ENCODE data around the gene RSF1. TPM values are rescaled to one million over a fixed set of nuclear protein-coding genes. Genes with fewer than 3 reads are reported as not detected.

The RSF1 gene
- total RNA-seq, 2 donors from 2014 or later = 25.5 to 46.2 TPM

DNA sequence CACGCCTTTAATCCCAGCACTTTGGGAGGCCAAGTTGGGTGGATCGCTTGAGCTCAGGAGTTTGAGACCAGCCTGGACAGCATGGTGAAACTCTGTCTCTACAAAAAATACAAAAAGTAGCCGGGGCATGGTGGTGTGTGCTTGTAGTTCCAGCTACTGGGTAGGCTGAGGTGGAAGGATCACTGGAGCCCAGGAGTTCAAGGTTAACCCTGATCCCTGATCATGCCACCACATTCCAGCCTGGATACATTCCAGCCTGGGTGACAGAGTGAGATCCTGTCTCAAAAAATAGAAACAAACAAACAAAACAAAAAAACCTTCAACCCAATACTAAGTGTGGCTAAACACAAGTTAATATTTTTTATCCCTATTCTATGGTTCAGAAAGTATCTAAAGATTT is 116.5 kb downstream of the RSF1 start:
- no peaks in the 10 kb centered on the region for H3K4me1 ChIP-seq (replicated peaks)

DNA sequence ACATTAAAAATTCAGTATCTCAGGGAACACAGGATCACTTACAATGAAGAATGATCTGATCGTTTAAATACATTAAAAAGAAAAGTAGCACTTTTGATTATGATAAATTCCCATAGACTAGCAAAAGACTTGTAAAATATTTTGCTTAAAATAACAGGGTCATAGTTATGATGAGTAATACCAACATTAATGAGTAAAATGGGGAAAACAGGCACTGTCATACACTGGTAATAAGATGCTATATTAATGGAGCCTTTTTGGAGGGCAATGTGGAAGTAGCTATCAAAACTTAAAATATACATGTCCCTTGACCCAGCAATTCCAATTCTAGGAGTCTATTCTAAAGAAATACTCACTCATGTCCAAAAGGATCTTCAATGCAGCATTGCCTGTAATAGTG is 121.1 kb downstream of the RSF1 start:
- H3K27ac ChIP-seq = no peak overlapping the region
- no peak for DNase-seq (ENCODE audit: low spot score)
- no peaks in the 10 kb centered on the region for H3K36me3 ChIP-seq
- no peaks in the 10 kb centered on the region for H3K4me1 ChIP-seq (replicated peaks)
- 89% methylated on average over 1 of the region's 1 CpG for WGBS
- intact Hi-C loops (cut with DNase I) = no loop called here
- H3K27me3 ChIP-seq (replicated peaks; ENCODE audit: insufficient read depth) = no peaks in the 10 kb centered on the region
- H3K4me3 ChIP-seq = no peak overlapping the region
- H3K9me3 ChIP-seq = no peaks in the 10 kb centered on the region
- TF ChIP-seq POLR2AphosphoS5 (IDR thresholded peaks at IDR 0.05) (no peak), POLR2A (IDR thresholded peaks at IDR 0.05) (no peak)
- TF ChIP-seq, protein P1, sequence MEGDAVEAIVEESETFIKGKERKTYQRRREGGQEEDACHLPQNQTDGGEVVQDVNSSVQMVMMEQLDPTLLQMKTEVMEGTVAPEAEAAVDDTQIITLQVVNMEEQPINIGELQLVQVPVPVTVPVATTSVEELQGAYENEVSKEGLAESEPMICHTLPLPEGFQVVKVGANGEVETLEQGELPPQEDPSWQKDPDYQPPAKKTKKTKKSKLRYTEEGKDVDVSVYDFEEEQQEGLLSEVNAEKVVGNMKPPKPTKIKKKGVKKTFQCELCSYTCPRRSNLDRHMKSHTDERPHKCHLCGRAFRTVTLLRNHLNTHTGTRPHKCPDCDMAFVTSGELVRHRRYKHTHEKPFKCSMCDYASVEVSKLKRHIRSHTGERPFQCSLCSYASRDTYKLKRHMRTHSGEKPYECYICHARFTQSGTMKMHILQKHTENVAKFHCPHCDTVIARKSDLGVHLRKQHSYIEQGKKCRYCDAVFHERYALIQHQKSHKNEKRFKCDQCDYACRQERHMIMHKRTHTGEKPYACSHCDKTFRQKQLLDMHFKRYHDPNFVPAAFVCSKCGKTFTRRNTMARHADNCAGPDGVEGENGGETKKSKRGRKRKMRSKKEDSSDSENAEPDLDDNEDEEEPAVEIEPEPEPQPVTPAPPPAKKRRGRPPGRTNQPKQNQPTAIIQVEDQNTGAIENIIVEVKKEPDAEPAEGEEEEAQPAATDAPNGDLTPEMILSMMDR (IDR thresholded peaks at IDR 0.05) = no peak

More for the DNA sequence above, 116.5 kb downstream of the RSF1 start:
- WGBS = 94% methylated on average over 3 of the region's 3 CpGs
- no peaks in the 10 kb centered on the region for H3K36me3 ChIP-seq
- TF ChIP-seq POLR2A (IDR thresholded peaks at IDR 0.05) = no peak
- no peak overlapping the region for H3K27ac ChIP-seq
- no peaks in the 10 kb centered on the region for H3K9me3 ChIP-seq
- intact Hi-C loops (cut with DNase I) = no loop called here
- H3K27me3 ChIP-seq (replicated peaks; ENCODE audit: insufficient read depth) = no peaks in the 10 kb centered on the region
- H3K4me3 ChIP-seq = no peak overlapping the region
- DNase-seq (ENCODE audit: low spot score) = no peak

DNA sequence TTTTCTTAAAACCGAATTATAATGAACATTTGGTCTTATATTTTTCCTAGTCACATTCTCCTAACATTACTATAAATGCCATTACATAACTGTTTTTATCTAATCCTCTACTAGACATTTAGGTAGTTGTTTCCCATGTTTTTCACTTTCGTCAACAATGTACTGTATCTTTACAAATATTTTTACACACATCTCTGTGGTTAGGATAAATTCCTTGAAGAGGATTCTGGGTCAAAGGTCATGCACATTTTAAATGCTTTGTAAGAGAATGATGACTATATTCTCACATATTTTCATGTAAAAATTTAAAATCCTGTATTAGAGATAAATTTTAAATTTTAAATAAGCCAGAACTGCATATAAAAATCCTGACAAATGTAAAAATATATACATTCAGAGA is 121.6 kb downstream of the RSF1 start:
- no peaks in the 10 kb centered on the region for H3K27me3 ChIP-seq (replicated peaks; ENCODE audit: insufficient read depth)
- TF ChIP-seq POLR2A (IDR thresholded peaks at IDR 0.05) (no peak), POLR2AphosphoS5 (IDR thresholded peaks at IDR 0.05) (no peak)
- no peak overlapping the region for H3K4me3 ChIP-seq
- no peaks in the 10 kb centered on the region for H3K36me3 ChIP-seq
- no peaks in the 10 kb centered on the region for H3K4me1 ChIP-seq (replicated peaks)
- H3K9me3 ChIP-seq = no peaks in the 10 kb centered on the region
- 90% methylated on average over 2 of the region's 2 CpGs for WGBS
- no peak for DNase-seq (ENCODE audit: low spot score)
- intact Hi-C loops (cut with DNase I) = no loop called here
- no peak overlapping the region for H3K27ac ChIP-seq

DNA sequence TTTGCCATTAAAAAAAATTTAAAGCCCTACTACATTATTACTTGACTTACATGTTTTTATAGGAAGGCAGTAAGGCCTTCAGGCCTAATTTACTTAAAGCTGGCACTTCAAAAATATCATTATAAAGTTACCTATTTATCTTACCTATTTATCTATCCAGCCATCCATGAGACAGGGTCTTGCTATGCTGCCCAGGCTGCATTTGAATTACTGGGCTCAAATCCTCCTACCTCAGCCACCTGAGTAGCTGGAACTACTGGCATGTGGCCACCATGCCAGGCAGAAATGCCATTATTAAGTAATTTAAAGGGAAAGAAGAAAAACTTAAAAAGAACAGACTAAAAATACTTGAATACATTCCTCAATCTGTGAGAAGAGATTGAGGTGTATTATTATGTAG is 122.7 kb downstream of the RSF1 start:
- DNase-seq (ENCODE audit: low spot score) = no peak
- Histone ChIP-seq H3K4me1 (replicated peaks) (no peaks in the 10 kb centered on the region), H3K36me3 (no peaks in the 10 kb centered on the region), H3K27me3 (replicated peaks; ENCODE audit: insufficient read depth) (no peaks in the 10 kb centered on the region), H3K9me3 (no peaks in the 10 kb centered on the region), H3K4me3 (no peak overlapping the region), H3K27ac (no peak overlapping the region)
- intact Hi-C loops (cut with DNase I) = no loop called here
- TF ChIP-seq POLR2AphosphoS5 (IDR thresholded peaks at IDR 0.05) (no peak), POLR2A (IDR thresholded peaks at IDR 0.05) (no peak)
- TF ChIP-seq, protein P1 (IDR thresholded peaks at IDR 0.05) = no peak

DNA sequence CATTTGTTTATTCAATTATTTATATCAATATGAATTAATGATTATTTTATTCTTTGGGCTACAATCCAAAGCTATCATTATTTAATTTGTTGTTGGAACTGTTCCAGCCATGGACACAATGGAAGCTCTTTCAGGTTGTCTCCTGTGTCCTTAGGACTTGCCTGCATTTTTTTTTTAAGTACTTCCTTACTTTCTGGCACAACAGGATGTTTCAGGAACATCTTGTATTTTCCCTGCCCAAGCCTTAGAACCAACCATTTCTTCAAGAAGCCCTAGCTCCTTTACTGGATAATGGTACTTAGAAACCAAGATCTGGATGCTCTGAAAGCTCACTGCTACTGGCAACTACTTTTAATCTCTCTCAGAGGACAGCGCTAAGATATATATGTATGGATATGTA is 125.1 kb downstream of the RSF1 start:
- TF ChIP-seq POLR2AphosphoS5 (IDR thresholded peaks at IDR 0.05) = no peak
- TF ChIP-seq, protein P1 (IDR thresholded peaks at IDR 0.05) = no peak
- TF ChIP-seq POLR2A (IDR thresholded peaks at IDR 0.05) = no peak
- intact Hi-C loops (cut with DNase I) = no loop called here
- Histone ChIP-seq H3K36me3 (no peaks in the 10 kb centered on the region), H3K9me3 (no peaks in the 10 kb centered on the region), H3K27ac (no peak overlapping the region), H3K4me1 (replicated peaks) (no peaks in the 10 kb centered on the region), H3K27me3 (replicated peaks; ENCODE audit: insufficient read depth) (no peaks in the 10 kb centered on the region), H3K4me3 (no peak overlapping the region)
- WGBS = 98% methylated on average over 1 of the region's 1 CpG
- DNase-seq (ENCODE audit: low spot score) = no peak

DNA sequence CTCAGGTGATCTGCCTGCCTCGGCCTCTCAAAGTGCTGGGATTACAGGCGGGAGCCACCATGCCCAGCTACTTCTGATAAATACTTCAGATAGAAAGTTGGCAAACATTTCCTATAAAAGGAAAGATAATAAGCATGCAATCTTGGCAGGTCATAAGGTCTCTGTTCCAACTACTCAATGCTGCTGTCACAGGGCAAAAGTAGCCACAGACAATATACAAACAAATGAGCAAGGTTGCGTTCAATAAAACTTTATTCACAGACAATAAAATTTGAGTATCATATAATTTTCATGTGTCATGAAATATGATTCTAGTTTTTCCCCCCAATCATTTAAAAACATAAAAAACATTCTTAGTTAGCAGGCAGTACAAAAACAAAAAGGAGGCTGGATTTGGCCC is 129.9 kb downstream of the RSF1 start:
- no peaks in the 10 kb centered on the region for H3K9me3 ChIP-seq
- no peak overlapping the region for H3K4me3 ChIP-seq
- H3K4me1 ChIP-seq (replicated peaks) = no peaks in the 10 kb centered on the region
- no peak overlapping the region for H3K27ac ChIP-seq
- no peaks in the 10 kb centered on the region for H3K27me3 ChIP-seq (replicated peaks; ENCODE audit: insufficient read depth)
- no peaks in the 10 kb centered on the region for H3K36me3 ChIP-seq
- DNase-seq (ENCODE audit: low spot score) = no peak
- 89% methylated on average over 3 of the region's 3 CpGs for WGBS
- intact Hi-C loops (cut with DNase I) = no loop called here
- TF ChIP-seq, protein P1 (IDR thresholded peaks at IDR 0.05) = no peak
- TF ChIP-seq POLR2AphosphoS5 (IDR thresholded peaks at IDR 0.05) (no peak), POLR2A (IDR thresholded peaks at IDR 0.05) (no peak)
